OCI-LY1 (cell line): Measurements from ENCODE around the gene BMF.
"Not testable (repeated sequence)": the region's sequence is repeated elsewhere in the genome, so short reads cannot be mapped to it uniquely, and the experiment has no call there.

Source experiments
- CTCF ChIP-seq: fragments of 200-600 bp; sonication (generic), shearing (Covaris generic); IDR thresholded peaks from 2 replicates; pipeline ENCODE4 v1.5.1; 2017; ENCODE audit warnings: mild to moderate bottlenecking, antibody characterized with exemption, low read length, moderate library complexity, mixed read lengths
- EZH2 ChIP-seq: fragments of 200-600 bp; sonication (generic), shearing (Covaris generic); IDR thresholded peaks from 2 replicates; pipeline ENCODE4 v1.8.0; 2017; ENCODE audit warnings: borderline replicate concordance, mixed run types, mild to moderate bottlenecking, antibody characterized with exemption, low read length, moderate library complexity, mixed read lengths

GRCh38 chr15:40124807-40125285 lies 16.2 kb upstream of the BMF start:
- not testable (repeated sequence) for TF ChIP-seq CTCF, EZH2
